Bronchial epithelial cell (primary cell): ENCODE data around the gene SLC22A5. TPM values are rescaled to one million over a fixed set of nuclear protein-coding genes. Genes with fewer than 3 reads are reported as not detected.

Source experiments
- DNase-seq: peaks from one replicate; pipeline ENCODE4 v3.0.0-alpha.2; 2010; ENCODE audit warnings: low read depth
- FAIRE-seq: peaks from 2 replicates; lab custom pipeline; 2011; peaks lifted over from hg19 to GRCh38; lab: Jason Lieb, UNC
- H3K27me3 ChIP-seq: 2 replicates; pipeline ENCODE4 v1.5.1; 2011; ENCODE audit warnings: low read length; ENCODE audit not compliant: control insufficient read depth, insufficient read depth
- H3K36me3 ChIP-seq: 2 replicates; pipeline ENCODE4 v1.5.1; 2011; ENCODE audit warnings: low read length; ENCODE audit not compliant: control insufficient read depth, insufficient read depth
- H3K4me3 ChIP-seq: 2 replicates; pipeline ENCODE4 v1.5.1; 2011; ENCODE audit warnings: mild to moderate bottlenecking, low read depth, low read length, control low read depth
- total RNA-seq: library from RNA; depleted of rRNA; stranded (reverse); fragments of >200 nt; gene quantifications from 2 replicates; pipeline ENCODE4 v1.2.1, GENCODE V29; 2014
- TF ChIP-seq, protein P1 (sequence below): IDR thresholded peaks from 2 replicates; pipeline ENCODE4 v1.5.1; 2011; ENCODE audit warnings: mild to moderate bottlenecking, moderate library complexity, low read length, control low read depth, inconsistent platforms; ENCODE audit not compliant: insufficient read depth, severe bottlenecking

Gene SLC22A5
- total RNA-seq, 1 donor from 2014 or later: 7.1 TPM

DNA sequence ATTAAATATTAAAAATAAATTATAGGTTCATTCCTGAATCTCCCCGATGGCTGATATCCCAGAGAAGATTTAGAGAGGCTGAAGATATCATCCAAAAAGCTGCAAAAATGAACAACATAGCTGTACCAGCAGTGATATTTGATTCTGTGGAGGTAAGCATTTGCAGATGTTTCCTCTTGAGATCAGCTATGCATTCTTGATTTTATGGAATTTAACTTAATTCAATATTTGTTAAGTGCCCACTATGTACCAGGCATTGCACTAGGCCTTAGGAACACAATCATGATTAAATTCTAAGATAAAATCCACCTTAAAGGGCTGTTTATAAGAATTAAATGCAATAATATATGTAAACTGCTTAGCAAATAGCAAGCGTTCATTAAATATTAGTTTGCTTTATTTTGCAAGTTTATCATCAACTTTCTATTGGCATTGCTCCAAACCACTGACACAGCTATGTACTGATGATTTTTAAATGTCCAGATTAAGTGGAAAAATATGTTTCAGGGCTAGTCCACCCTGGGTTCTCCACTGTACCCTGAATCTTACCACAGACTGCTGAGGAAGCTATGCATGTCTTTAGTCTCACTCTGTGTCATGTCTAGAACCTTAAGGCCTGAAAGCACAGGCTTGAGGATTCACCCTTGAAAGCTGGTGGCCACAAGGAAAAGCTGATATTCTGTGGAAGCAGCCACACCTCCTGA, 42.1 kb upstream of the SLC22A5 start:
- no peaks in the 10 kb centered on the region for H3K27me3 ChIP-seq
- no peak for DNase-seq
- H3K4me3 ChIP-seq: no peak overlapping the region
- TF ChIP-seq, protein P1, sequence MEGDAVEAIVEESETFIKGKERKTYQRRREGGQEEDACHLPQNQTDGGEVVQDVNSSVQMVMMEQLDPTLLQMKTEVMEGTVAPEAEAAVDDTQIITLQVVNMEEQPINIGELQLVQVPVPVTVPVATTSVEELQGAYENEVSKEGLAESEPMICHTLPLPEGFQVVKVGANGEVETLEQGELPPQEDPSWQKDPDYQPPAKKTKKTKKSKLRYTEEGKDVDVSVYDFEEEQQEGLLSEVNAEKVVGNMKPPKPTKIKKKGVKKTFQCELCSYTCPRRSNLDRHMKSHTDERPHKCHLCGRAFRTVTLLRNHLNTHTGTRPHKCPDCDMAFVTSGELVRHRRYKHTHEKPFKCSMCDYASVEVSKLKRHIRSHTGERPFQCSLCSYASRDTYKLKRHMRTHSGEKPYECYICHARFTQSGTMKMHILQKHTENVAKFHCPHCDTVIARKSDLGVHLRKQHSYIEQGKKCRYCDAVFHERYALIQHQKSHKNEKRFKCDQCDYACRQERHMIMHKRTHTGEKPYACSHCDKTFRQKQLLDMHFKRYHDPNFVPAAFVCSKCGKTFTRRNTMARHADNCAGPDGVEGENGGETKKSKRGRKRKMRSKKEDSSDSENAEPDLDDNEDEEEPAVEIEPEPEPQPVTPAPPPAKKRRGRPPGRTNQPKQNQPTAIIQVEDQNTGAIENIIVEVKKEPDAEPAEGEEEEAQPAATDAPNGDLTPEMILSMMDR: no peak
- no peak for FAIRE-seq
- H3K36me3 ChIP-seq: peaks cover 15% of the 10 kb centered on the region

DNA sequence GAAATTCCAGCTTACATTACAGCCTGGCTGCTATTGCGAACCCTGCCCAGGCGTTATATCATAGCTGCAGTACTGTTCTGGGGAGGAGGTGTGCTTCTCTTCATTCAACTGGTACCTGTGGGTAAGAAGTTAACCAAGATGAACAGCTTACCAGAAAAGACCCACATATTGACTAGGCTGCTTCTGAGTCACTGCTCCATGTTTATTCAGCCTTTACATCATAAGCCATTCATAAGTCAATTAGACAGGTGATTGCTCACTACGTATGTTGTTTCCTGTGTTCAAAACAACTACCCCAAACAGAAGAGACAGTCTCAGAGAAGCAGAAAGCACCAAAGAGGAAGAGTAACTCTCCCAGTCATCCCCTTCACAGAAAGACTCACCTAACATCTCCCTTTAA, 34.7 kb upstream of the SLC22A5 start:
- Histone ChIP-seq H3K36me3 (peaks cover 6% of the 10 kb centered on the region), H3K27me3 (no peaks in the 10 kb centered on the region), H3K4me3 (no peak overlapping the region)
- TF ChIP-seq, protein P1: no peak
- DNase-seq (peak; percentile 95), FAIRE-seq (no peak)

DNA sequence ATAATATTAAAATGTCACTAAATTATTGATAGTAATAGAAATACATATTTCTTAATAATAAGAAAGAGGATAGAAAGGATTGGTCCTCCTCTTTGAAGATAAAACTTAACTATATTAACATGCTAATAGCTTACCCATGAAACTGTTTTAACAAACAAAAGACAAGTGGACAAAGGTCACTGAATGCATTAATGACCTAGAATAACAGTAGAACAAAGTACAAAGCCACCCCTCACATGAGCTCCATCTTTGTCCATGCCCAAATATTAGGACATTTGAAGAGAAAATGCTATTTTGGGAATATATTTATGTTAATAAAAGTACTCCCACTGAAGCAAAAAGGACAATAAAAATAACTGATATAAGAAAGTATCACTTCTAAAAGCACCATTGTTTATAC, 34.1 kb upstream of the SLC22A5 start:
- Histone ChIP-seq H3K36me3 (peaks cover 4% of the 10 kb centered on the region), H3K27me3 (no peaks in the 10 kb centered on the region), H3K4me3 (no peak overlapping the region)
- TF ChIP-seq, protein P1: no peak
- FAIRE-seq (no peak), DNase-seq (no peak)

DNA sequence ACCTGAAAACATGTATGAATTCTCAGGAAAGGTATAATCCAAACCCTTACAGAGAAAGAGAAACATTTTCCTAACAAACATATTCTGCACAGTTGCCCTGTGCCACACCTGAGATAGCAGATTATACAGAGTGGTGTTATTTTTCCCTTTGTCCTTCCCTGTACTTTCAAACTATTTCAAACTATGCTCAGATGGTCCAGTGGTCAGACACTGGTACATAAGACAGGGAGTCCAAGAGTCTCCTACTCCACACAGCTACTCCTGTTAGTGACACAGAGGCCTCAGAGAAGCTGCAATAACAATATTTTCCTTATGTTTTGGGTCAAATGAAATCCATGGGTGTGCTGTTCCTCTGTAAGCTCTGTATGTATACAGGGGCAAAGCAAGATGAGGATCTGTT, 30.0 kb upstream of the SLC22A5 start:
- peaks cover 1% of the 10 kb centered on the region for H3K36me3 ChIP-seq
- DNase-seq: no peak
- TF ChIP-seq, protein P1: no peak
- FAIRE-seq: no peak
- H3K27me3 ChIP-seq: no peaks in the 10 kb centered on the region
- no peak overlapping the region for H3K4me3 ChIP-seq

DNA sequence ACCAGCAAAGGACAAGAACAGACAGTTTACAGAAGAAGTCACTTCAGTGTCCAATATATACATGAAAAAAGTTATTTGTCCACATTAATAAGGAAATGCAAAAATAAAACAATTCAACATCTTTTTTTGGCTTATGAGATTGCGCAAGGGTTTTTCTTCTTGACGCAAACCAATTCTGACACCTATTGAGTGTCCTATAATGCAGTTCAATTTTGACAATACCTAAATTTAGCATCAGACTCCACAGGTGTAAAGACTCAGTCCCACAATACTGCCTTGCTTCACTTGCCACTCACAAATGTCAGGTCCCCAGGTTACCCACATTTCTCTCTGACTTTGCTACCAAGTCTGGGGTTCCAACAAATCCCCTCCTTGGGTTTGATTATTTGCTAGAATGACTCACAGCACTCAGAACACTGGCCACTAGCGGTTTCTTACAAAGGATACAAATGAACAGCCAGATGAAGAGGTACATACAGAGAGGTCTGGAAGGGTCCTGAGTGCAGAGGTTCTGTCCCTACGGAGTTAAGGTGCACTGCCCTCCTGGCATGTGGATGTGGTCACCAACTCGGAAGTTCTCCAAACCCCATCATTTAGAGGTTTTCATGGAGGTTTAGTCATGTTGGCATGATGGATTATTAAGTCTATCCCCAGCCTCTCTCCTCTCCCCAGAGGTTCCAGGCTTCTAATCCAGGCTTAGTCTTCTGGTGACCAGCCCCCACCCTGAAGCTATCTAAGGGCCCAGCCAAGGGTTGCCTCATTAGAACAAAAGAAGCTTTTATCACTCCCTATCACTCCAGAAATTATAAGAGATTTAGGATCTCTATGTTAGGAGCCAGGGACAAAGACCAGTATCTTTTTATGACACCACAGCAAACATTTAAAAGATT, 27.0 kb upstream of the SLC22A5 start:
- DNase-seq (no peak), FAIRE-seq (no peak)

More for the DNA sequence above, 27.0 kb upstream of the SLC22A5 start:
- TF ChIP-seq, protein P1: no peak
- no peaks in the 10 kb centered on the region for H3K27me3 ChIP-seq
- peaks cover 1% of the 10 kb centered on the region for H3K36me3 ChIP-seq
- no peak overlapping the region for H3K4me3 ChIP-seq
